T follicular helper cell (primary cell): Measurements from ENCODE around the gene CFAP97.
A peak's percentile ranks its signal among the peaks of the same experiment; 100 is the strongest.
"Not testable (repeated sequence)": the region's sequence is repeated elsewhere in the genome, so short reads cannot be mapped to it uniquely, and the experiment has no call there.

ENCODE experiments used
- DNase-seq: peaks from one replicate; pipeline ENCODE4 v3.0.0-alpha.2; 2020; ENCODE audit warnings: low read depth

CFAP97 gene

DNA sequence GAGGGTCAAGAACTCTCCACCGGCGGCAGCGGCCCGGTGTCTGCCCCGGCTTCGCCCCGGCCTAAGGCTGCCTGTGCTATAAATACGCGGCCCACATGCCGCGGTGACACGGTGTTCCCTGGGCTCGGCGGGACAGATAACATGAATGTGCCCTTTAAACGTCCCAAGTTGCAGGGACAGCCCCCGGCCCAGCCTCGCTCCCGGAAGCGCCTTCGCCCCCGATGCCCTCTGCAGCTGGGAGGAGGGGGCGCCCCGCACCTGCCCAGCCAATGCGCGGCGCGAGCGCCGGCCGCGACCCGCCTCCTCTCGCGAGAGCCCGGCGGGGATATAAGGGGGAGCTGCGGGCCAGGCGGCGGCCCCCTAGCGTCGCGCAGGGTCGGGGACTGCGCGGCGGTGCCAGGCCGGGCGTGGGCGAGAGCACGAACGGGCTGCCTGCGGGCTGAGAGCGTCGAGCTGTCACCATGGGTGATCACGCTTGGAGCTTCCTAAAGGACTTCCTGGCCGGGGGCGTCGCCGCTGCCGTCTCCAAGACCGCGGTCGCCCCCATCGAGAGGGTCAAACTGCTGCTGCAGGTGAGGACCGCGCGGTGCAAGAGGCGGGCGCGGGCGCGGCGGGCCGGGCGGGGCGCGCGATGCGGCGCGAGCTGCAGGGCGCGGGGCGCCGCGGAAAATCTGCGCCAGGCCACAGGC, 60.7 kb downstream of the CFAP97 start, which contains the start of gene SLC25A4:
Gene SLC25A4 (plus strand): TSS at position 355 of the 689 bp plus-strand sequence. CDS start 107 bp downstream, at position 462.
- peak; percentile 69 for DNase-seq

DNA sequence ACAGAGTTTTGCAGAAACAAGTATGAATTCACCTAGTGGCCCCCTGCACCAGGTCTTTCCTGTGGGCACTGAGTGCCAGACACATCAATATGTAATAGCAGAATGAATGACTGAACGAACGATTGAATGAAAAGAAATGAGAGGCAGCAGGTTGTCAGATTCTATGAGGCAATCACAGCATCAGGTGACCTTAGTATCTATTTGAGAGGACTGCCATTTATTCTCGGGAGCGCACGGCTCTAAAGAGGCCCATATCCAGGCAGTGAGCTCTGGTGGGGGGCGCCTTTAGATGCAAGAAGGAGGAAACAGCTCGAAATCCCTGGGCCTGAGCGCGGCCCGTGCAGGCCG, 61.3 kb downstream of the CFAP97 start:
- DNase-seq, result no peak

DNA sequence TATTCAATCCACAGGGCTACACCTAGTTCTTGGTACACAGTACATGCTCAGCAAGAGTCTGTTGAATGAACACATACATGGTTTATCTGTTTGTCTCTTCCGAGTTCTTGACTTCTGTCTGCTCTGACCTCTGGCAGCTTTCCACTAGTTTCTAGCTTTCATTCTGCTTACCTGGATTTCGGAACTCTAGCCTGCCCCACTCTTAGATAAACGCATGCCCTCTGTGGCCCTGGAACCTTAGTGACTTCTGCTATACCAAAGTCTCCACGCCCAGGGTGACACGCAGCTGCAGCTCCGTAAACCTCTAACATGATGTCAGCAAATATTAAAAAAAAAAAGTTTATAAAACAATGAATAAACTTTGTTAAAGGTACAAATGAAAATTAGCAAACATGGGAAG, 62.0 kb downstream of the CFAP97 start:
- DNase-seq, result no peak

DNA sequence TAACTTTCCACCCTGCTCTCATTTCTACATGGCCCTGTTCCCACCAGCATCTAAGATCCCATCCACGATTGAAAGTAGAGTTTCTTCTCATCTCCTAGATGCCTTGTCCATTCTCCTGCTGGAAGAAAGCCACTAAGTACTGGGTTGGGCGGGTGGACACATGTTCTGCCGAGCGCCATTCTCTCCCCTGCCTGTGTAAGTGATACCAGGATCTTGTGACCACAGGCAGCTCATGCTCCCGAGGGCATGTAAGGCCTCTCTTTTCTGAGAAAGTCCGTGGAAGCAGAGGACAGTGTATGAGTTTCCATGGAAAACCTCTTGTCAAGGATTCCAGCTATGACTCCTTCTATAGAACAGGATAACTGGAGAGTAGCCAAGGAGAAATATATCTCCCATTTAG, 64.1 kb downstream of the CFAP97 start:
- no peak for DNase-seq

DNA sequence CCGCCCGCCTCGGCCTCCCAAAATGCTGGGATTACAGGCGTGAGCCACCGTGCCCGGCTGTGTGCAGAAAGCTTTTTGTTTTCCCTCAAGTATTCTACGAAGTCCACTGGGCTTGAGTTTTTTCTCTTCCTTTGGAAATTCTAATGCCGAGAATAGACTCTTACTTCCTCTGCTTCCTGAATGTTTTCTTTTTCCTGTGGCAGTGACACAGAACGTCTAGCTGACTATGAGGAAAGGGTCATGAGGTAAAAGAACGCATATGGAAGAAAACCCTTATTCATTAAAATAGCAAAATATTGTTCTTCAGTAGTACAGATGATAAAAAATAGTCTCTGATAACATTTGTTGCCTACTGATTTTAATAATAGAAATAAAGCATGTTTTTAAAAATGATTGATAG, 65.6 kb downstream of the CFAP97 start:
- no peak for DNase-seq

DNA sequence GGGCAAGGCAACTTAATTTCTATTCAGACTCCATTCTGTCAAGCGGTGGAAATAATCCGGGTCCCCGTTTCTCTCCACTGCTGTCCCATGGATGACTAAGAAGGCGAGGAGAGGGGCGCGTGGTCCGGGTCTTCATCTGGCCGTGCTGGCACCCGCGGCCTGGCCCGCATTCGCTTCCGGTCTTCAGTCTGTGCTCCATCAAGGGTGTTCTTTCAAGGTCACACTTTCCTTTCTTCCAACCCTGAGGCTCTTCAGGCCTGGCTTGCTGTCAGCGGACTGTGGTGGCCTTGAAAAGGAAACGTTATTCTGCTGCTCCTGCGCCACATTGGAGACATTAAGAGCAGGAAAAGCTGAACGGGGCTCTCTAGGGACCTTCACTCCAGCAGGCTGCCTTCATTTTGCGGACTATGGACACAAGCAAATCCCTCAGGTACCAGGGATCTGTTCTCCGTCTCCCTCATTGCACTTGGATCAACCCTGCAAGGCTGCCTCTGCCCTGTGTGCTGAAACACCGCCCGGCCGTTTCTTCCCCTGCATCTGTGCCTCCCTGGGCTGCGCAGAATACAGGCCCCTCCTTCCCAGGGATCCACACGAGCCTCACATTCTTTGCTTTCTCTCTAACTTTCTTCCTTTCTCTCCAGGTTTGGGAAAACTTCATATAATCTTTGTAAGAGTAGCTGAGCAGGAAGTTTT, 66.4 kb downstream of the CFAP97 start:
- DNase-seq, result no peak

DNA sequence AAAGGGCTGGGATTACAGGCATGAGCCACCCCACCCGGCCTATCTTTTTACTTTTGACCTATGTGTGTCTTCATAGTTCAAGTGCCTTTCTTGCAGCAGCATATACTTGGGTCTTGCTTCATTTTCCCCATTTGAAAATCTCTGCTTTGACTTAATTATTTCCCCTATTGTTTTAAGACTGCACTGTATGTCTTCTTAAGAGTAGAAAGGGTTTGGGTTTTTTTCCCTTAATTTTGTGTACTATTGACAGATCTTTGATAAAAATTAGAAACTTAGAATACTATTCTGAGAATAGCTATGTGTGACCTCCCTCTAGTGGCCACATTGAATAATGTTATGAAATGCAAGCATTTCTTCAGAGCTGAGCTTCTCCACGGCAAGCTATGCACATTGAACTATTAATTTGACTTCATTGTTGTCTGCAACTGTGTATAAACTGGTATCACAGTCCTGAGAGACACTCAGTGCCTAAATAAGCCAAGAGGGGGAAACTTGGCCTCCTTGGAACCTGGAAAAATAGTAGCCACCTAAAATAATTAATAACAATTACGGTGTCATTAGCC, 69.4 kb downstream of the CFAP97 start:
- no peak for DNase-seq

DNA sequence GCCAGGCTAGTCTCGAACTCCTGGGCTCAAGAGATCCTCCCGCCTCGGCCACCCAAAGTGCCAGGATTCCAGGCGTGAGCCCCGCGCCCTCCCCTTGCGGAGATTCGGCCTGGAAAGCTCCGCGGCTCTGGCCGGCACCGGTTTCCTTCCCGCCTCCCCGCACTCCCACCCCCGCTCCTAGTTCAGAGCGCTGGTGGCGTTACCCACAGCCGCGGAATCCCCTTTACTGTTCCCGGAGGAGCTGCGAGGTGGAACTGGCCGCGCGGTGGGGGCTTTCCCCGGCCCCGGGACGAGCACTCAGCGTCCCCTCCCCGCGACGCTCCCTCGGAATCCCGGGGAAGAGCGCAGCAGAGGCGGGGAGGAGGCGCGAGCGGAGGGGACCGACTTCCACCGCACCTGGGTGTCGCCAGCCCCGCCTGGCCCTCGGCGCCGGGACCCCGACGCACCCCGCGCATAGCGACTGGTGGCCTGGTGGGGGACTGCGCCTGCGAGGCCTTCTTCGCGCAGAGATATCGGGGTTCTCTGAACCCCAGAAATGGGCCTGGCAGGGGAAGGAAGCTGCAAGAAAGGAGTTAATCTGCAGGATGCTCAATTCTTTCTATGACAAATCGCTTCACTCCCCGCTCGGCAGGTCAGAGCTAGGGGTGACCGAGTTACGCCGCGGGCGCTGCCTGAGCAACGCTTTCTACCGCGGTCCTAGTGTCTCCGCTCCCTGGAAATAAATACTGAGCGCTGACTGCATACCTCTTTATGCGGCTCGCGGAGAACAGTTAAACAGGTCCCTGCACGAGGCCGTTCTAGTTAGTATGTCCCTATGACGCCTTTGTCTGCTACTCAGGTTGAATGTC, 75.3 kb downstream of the CFAP97 start:
- DNase-seq, result no peak

DNA sequence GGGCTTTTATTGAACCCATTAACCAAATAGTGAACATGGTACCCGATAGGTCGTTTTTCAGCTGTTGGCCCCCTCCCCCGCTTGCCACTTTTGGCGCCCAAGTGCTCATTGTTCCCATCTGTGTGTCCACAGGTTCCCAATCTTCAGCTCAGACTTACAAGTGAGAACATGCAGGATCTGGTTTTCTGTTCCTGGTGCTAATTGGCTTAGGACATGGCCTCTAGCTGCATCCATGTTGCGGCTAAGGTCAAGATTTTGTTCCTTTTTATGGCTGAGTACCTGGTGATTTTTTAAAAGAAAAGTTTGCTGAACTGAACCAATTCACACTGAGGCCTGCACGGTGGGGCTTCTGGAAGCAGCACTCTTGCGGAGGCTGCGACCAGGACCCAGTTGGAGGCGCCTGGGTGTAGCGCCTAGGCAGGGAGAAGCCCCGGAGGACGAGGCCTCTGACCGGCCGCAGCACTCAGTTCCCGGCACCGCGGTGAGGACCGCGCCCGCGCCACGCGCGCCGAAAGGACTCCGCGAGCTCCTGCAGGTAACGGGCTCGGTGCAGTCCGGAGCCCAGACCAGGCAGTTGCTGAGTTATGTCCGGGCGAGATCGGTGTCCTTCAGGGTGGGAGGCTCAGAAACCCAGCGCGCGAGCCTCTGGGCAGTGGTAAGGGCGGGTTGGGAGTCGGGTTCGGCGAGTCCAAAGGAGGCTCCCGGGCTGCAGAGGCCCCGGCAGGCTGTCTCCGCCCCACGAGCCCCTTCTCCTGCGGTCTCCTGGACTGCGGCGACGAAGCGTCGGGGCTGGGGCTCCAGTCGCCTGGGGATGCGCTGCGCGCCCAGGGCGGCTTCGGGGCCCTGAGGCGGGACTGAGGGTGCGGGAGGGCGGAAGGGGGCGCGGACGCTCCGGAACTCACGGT, 76.5 kb downstream of the CFAP97 start:
- DNase-seq, result no peak

DNA sequence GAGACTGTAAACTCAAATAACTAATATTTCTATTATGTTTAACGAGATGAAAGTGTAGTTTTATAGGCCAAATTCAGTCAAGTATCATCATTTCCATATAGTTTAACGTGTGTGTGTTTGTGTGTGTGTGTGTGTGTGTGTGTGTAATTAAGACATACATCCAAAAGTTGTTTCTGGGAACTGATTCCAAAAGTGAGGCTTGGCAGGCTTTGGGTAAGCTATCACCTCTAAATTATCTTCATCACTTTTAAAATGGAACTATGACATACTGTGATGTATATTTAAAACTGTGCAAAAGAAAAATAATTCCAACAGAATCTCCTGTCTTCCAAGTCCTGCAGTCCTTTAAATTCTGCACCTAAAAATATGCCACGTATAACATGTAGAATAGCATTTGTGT, 79.8 kb downstream of the CFAP97 start:
- no peak for DNase-seq

DNA sequence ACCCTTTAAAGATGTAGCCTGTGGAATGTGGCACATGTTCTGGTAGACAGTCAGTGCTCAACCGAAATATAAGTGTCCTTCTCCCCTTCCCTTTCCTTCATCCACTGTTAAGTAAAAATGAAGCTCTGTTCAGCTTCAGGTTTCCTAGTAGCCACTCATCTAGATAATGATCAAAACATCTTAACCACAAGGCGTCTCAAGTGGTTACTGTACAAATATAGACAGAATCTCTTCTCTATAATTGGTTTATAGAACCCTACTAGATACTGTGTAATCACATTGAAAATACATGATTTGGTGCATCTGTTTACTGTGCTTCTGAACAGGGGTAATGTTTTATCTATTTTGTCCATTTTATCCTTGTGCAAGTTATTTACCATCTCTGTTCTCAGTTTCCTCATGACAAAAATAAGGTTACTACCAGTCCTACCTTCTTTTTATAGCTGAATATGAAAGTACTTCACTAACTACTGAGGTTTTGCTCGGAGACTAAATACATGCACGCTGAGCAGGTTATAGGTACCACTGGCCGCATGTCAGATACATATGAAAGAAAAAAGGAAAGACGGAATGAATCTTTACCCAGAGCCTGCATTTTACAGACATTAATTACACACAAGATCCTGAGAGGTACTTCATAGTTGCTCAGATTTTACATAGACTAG, 81.0 kb downstream of the CFAP97 start:
- no peak for DNase-seq

DNA sequence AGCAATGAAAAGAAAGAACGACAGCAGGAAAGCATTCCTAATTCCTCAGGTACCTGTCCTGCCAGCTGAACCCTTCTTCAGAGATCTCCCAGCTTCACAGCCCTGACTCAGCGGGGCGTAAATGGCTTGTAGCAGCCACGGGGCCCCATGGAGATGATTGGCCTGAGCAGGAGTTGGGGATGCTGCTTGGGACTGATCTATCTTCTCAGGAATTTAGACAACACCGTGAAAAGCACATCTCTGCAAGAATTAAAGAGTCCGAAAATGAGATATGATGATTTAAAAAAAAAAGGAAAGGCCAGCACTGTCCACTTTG, 83.2 kb downstream of the CFAP97 start:
- no peak for DNase-seq

DNA sequence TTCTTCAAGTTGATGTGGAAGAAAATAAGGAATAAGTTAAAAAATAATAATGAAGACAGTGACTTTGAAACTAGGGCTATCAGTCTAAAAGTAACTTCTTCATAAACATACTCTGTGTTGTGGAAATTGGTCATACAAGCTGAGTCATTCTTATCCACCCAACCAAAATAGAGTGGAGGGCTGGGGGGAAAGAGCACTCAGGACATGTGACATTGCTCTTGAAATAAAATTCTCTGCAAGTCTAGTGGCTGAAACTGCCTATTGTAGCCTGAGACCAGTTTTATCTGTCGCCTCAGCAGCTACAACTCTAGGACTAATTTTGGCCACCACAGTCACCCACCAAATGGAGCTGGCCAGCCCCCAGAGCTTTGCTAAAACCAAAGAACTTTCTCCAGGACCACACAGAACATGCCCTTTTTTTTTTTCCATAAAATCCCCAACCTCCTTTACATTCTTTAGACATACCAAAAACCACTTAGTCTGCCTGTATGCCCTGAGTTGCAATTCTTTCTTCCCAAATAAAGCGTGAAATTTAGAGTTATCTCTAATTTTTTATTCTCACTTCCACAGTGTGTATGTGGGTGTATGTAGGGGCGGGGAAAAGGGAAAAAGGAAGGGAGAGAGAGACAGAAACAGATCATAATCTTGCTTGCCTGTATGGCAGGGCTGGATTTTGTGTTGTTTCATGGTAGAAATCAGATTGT, 83.7 kb downstream of the CFAP97 start:
- DNase-seq, result no peak

DNA sequence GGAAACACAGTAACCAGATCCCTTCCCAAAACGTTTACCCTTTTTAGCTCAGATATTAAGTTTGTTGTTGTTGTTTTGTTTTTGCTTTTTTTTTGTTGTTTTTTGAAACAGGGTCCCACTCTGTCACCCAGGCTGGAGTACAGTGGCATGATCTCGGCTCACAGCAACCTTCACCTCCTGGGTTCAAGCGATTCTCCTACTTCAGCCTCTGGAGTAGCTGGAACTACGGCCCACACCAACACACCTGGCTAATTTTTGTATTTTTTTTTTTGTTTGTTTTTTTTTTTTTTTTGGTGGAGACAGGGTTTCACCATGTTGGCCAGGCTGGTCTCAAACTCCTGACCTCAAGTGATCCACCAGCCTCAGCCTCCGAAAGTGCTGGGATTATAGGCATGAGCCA, 84.3 kb downstream of the CFAP97 start:
- DNase-seq, result not testable (repeated sequence)

DNA sequence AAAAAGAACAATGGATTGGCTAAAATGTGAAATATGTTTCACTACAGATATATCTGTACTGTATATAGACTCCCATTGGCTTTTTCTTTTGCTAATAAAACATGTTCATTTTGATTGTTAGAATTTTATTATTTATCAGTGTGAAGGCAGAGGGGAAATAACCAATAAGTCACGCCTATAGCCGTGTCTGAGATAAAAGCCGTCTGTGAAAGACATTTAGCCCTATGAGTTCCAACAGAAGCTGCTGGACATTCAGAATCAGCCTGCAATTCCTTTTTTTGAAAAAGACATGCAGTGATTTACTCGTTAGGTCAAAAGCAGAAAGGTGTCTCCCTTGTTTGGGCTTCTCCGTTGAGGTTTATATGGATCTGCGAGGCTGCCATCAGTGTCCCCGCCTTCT, 84.9 kb downstream of the CFAP97 start:
- DNase-seq, result no peak

DNA sequence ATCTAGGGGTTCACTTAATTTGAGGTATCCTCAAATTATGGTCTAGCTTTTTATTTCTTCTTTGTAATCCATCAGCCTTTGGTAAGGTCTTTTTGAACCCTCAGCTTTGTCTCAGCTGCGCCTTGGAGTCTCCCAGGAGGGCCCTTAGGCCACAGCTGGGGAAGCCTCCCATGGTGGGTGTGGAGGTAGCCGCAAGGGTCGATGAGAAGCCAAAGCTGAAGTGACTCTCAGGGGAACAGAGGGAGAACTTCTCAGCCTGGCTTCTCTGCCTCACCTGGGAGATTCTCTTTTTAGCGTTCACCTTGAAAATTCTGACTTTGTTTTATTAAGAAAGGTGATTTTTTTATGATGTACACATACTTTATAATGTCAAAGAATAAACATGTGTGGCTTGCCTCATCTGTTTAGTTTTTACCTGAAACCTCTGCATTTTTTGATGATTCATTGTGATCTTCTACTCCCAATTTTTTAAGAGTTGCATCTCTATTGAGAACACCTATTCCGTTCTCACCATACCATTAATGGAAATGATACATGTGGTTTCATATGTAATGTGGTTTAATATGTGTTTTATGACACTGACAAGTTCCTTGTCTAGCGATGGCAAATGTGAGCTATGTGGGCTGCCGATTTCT, 86.4 kb downstream of the CFAP97 start:
- no peak for DNase-seq

DNA sequence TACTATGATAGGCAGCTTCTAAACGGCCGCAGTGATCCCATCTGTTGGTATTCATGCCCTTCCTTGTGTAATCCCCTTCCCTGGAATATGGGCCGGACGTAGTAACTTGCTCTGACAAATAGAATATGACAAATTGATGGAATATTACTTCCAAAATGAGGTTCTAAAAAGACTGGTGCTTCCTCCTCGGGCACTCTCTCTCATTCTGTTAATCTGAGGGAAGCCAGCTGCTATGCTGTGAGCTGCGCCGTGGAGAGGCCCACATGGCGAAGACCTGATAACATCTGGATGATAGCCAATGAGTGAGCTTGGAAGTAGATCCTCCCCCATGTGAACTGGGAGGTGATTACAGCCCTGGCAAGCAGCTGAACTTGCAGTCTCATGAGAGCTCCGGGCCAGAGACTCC, 88.0 kb downstream of the CFAP97 start:
- no peak for DNase-seq

DNA sequence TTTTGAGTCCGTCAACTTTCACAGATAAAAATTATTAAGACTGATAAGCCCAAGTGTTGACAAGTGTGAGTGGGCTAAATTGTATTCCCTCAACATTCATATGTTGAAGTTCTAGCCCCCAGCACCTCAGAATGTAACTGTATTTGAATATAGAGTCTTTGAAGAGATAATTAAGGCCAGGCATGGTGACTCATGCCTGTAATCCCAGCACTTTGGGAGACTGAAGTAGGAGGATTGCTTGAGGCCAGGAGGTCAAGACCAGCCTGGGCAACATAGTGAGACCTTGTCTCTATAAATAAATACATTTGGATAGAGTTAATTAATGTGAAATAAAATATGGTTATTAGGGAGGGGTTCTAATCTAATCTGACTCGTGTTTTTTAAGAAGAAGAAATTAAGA, 90.5 kb downstream of the CFAP97 start:
- DNase-seq, result no peak

DNA sequence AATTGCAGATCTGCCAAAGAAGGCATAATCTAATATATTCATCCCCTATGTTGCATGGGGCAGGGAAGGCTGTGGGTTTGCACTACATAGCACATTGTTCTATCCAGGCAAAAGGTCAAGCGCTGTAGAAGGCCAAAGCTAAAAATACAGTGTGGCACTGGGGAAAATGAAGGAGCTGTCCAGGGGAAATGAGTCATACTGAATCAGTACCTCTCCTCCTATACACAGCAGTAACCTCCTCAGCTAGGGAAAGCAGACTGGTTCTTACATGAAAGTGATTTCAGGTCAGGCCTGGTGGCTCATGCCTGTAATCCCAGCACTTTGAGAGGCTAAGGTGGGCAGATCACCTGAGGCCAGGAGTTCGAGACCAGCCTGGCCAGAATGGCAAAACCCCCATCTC, 91.7 kb downstream of the CFAP97 start:
- no peak for DNase-seq

DNA sequence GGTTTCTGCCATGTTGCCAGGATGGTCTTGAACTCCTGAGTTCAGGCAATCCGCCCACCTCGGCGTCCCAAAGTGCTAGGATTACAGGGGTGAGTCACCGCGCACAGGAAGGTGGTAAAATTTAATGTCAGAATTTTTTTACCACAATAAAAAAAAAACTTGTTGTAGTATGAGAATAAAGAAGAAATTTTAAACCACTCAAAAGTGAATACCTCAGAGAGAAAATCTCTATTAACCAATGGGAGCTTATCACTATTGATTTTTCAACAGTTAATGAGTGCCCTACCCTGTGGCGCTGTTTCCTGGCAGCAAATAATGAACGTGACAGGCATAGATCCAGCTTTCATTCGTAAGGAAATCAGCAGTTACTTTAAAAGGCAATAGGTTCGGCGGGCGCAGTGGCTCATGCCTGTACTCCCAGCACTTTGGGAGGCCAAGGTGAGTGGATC, 93.4 kb downstream of the CFAP97 start:
- no peak for DNase-seq
